HG03354 (cell line): Measurements from ENCODE around the gene CACHD1.
"Not testable (repeated sequence)": the region's sequence is repeated elsewhere in the genome, so short reads cannot be mapped to it uniquely, and the experiment has no call there.

Experiments
- ATAC-seq: cut with Tn5 transposase; IDR thresholded peaks from one replicate; pipeline ENCODE4 v1.9.1; 2021; ENCODE audit warnings: mild to moderate bottlenecking; ENCODE audit not compliant: unreplicated experiment, poor library complexity, severe bottlenecking

CACHD1 gene

GRCh38 chr1:64680599-64680998 lies 210.7 kb downstream of the CACHD1 start:
- ATAC-seq = no peak

GRCh38 chr1:64681043-64681442 lies 211.1 kb downstream of the CACHD1 start:
- ATAC-seq = no peak

GRCh38 chr1:64683419-64683818 lies 213.5 kb downstream of the CACHD1 start:
- no peak for ATAC-seq

GRCh38 chr1:64685217-64685616 lies 215.3 kb downstream of the CACHD1 start:
- ATAC-seq = no peak

GRCh38 chr1:64685765-64686341 lies 215.9 kb downstream of the CACHD1 start:
- no peak for ATAC-seq

GRCh38 chr1:64686828-64687724 lies 217.1 kb downstream of the CACHD1 start:
- peak; percentile 83 for ATAC-seq

- no peak for ATAC-seq
Measured at GRCh38 chr1:64687725-64688327, 217.9 kb downstream of the CACHD1 start.

- ATAC-seq = no peak
Measured at GRCh38 chr1:64691626-64692025, 221.7 kb downstream of the CACHD1 start.

- no peak for ATAC-seq
Measured at GRCh38 chr1:64692911-64693310, 223.0 kb downstream of the CACHD1 start.

GRCh38 chr1:64693406-64693805 lies 223.5 kb downstream of the CACHD1 start:
- ATAC-seq = no peak

GRCh38 chr1:64696879-64697278 lies 226.9 kb downstream of the CACHD1 start:
- no peak for ATAC-seq

GRCh38 chr1:64699327-64699726 lies 229.4 kb downstream of the CACHD1 start:
- ATAC-seq = no peak

GRCh38 chr1:64701071-64701470 lies 231.1 kb downstream of the CACHD1 start:
- ATAC-seq = no peak

- ATAC-seq = no peak
Measured at GRCh38 chr1:64701886-64702285, 232.0 kb downstream of the CACHD1 start.

- ATAC-seq = not testable (repeated sequence)
Measured at GRCh38 chr1:64702670-64703069, 232.7 kb downstream of the CACHD1 start.

GRCh38 chr1:64703600-64703999 lies 233.7 kb downstream of the CACHD1 start:
- ATAC-seq = no peak

GRCh38 chr1:64705591-64705990 lies 235.7 kb downstream of the CACHD1 start:
- ATAC-seq = no peak

- no peak for ATAC-seq
Measured at GRCh38 chr1:64711266-64711665, 241.3 kb downstream of the CACHD1 start.

GRCh38 chr1:64712049-64712448 lies 242.1 kb downstream of the CACHD1 start:
- no peak for ATAC-seq

- ATAC-seq = no peak
Measured at GRCh38 chr1:64715186-64715585, 245.3 kb downstream of the CACHD1 start.

- no peak for ATAC-seq
Measured at GRCh38 chr1:64721135-64721534, 251.2 kb downstream of the CACHD1 start.
